IPS-18a (cell line): Measurements from ENCODE around the gene SVIP.
A peak's percentile ranks its signal among the peaks of the same experiment; 100 is the strongest.

Experiments
- H3K27ac ChIP-seq: one replicate; pipeline ENCODE4 v1.5.1; 2013; ENCODE audit warnings: low read length
- H3K27me3 ChIP-seq: one replicate; pipeline ENCODE4 v1.6.1; 2013; ENCODE audit warnings: mild to moderate bottlenecking, low read length; ENCODE audit not compliant: control insufficient read depth, insufficient read depth
- H3K36me3 ChIP-seq: one replicate; pipeline ENCODE4 v1.6.1; 2013; ENCODE audit warnings: low read depth, low read length; ENCODE audit not compliant: control insufficient read depth
- H3K4me1 ChIP-seq: one replicate; pipeline ENCODE4 v1.6.1; 2013; ENCODE audit warnings: low read depth, low read length; ENCODE audit not compliant: control insufficient read depth
- H3K4me3 ChIP-seq: one replicate; pipeline ENCODE4 v1.5.1; 2013; ENCODE audit warnings: low read length
- H3K9ac ChIP-seq: one replicate; pipeline ENCODE4 v1.6.1; 2013; ENCODE audit warnings: mild to moderate bottlenecking, low read length, moderate library complexity
- H3K9me3 ChIP-seq: one replicate; pipeline ENCODE4 v1.6.1; 2013; ENCODE audit warnings: low read depth, low read length; ENCODE audit not compliant: control insufficient read depth

SVIP gene

DNA sequence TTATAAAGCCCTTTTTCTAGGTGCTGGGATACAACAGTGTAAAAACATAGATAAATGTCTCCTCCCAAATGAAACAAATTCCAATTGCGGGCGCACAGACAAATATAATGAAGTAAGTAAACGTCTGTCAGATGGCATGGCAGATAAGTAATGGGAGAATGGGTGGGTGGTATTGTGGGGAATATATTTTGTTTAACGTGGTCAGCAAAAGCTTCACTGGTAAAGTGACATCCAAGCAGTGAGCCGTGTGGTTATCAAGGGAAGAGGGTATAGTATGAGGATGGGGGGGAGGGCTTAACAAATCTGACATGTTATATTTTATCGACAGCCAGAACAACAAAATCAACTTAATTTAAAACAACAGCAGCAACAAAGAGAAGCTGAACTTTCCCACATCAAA is 1.2 kb downstream of the SVIP start:
- H3K9me3 ChIP-seq: no peaks in the 10 kb centered on the region
- no peak overlapping the region for H3K9ac ChIP-seq
- H3K27ac ChIP-seq: no peak overlapping the region
- H3K36me3 ChIP-seq: no peaks in the 10 kb centered on the region
- H3K4me1 ChIP-seq: peaks cover 9% of the 10 kb centered on the region
- H3K27me3 ChIP-seq: peaks cover 14% of the 10 kb centered on the region
- peak overlapping the region; percentile 75 for H3K4me3 ChIP-seq

DNA sequence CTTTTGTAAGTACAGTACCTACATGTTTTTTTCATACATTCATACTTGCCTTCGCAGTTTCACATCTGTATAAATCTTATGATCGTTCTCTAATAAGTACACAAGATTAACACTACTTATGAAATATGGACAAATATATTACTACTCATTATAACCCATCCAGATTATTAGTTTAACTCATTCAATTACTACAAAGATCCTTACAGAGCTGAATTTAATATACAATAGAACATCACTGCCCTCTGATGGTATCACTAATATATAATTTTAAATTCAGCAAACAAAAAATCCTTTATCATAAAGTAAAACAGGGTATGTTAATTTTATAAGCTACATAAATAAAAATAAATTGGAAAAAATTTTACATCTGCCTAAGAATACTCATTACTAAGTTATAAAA is 7.4 kb downstream of the SVIP start:
- Histone ChIP-seq H3K27ac (no peak overlapping the region), H3K36me3 (no peaks in the 10 kb centered on the region), H3K9me3 (no peaks in the 10 kb centered on the region), H3K27me3 (no peaks in the 10 kb centered on the region), H3K9ac (no peak overlapping the region), H3K4me1 (no peaks in the 10 kb centered on the region), H3K4me3 (no peak overlapping the region)

DNA sequence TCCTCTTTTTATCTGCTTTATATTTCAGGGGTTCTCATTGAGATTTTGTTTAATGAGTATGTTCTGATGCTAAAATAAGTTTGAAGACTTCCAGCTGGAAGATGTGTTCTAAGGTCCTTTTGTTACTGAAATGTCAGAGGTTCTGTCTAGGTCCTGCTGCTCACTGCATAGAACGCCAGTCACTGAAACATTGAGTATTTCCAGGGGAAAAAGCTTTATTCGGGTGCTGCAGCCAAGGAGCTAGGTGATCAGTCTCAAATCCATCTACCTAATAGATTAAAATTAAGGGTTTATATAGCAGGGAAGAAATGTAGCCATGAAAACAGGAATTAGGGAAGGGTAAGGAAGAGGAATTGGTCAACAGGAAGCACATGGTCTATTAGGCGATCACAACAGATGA is 19.7 kb downstream of the SVIP start:
- no peaks in the 10 kb centered on the region for H3K27me3 ChIP-seq
- H3K9ac ChIP-seq: no peak overlapping the region
- no peaks in the 10 kb centered on the region for H3K9me3 ChIP-seq
- no peaks in the 10 kb centered on the region for H3K36me3 ChIP-seq
- H3K4me3 ChIP-seq: no peak overlapping the region
- H3K4me1 ChIP-seq: no peaks in the 10 kb centered on the region
- no peak overlapping the region for H3K27ac ChIP-seq

DNA sequence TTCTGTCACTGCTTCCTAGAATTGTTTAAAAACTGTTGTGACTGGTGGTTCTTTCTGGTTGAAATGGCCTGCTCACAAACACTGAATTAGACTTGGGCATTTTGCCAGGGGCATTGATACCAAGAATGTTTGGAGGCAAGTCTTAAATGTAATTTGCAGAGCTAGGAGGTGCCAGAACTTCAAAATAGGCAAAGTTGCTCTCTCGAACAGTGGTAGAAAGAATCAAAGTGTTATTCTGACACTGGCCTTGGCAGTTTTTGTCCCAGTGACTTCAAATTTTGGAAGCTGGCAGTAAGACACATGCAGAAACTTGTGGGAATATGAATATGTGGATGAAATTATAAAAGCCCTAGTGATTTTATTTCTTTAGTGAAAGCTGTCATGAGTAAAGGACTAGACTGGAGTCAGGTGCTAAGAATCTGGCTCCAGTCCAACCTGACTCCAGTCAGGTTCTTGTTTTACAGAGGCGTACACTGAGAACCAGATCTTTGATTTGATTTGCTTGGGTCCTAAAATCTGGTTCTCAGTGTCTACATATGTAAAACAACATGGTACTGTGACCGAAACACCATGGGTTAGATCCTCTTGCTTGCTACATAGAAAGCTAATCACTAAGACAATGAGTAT is 20.9 kb downstream of the SVIP start:
- H3K36me3 ChIP-seq: no peaks in the 10 kb centered on the region
- H3K27ac ChIP-seq: no peak overlapping the region
- H3K9me3 ChIP-seq: no peaks in the 10 kb centered on the region
- H3K9ac ChIP-seq: no peak overlapping the region
- H3K27me3 ChIP-seq: no peaks in the 10 kb centered on the region
- H3K4me3 ChIP-seq: no peak overlapping the region
- H3K4me1 ChIP-seq: no peaks in the 10 kb centered on the region

DNA sequence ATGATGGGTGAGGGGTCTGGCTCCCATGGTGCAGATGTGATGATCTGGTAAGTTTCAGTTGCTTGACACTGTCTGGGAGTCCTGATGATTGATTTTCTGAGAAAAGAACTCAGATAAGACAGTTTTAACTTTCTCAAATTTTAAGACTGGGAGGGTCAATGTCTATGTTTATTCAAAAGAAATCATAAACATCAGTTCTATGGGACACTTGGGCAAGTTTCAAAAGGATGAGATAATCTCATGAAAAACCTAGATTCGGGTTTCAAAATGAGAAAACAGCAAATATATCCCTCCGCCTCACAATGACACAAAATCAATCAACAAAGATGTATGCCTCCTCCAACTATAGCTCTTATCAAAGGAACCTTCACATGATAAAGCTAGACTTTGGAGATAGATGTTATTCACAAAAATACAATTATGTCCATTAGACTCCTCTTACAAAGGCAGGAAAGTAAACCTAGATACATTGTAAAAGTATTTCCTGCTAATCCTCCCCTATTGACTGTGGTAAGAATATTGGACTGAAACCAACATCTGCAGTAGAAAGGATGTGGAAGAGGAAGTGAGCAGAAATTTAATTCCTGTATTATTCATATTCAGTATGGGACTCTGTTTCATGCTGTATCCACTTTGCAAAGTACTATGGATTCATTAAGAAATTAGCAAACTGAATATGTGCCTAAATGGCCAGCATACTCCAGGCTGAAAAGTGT is 21.6 kb downstream of the SVIP start:
- Histone ChIP-seq H3K36me3 (no peaks in the 10 kb centered on the region), H3K27me3 (no peaks in the 10 kb centered on the region), H3K27ac (no peak overlapping the region), H3K4me3 (no peak overlapping the region), H3K9ac (no peak overlapping the region), H3K9me3 (no peaks in the 10 kb centered on the region), H3K4me1 (no peaks in the 10 kb centered on the region)

DNA sequence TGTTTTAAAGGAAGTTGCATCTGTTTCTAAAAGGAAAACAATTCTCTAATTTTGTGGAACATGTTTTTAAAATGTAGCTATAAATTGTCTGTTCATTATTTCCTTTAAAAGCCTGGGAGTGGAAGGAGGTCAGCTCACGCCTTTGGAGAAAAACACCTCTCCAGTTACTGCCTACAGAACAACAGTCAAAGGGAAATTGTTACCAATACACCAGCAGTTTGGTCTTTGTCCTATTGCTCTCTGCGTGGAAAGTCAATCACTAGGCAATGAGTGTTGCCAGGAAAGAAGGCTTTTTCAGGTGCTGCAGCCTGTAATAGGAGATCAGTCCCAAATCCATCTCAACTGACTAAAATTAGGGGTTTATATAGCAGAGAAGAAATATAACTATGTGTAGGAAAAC is 22.2 kb downstream of the SVIP start:
- Histone ChIP-seq H3K9me3 (no peaks in the 10 kb centered on the region), H3K27me3 (no peaks in the 10 kb centered on the region), H3K4me1 (no peaks in the 10 kb centered on the region), H3K27ac (no peak overlapping the region), H3K9ac (no peak overlapping the region), H3K4me3 (no peak overlapping the region), H3K36me3 (no peaks in the 10 kb centered on the region)

- no peaks in the 10 kb centered on the region for H3K9me3 ChIP-seq
Measured at GRCh38 chr11:22802861-22803260, 26.7 kb downstream of the SVIP start.

GRCh38 chr11:22800482-22800881 is 29.1 kb downstream of the SVIP start:
- no peak overlapping the region for H3K9ac ChIP-seq

More at GRCh38 chr11:22802861-22803260, 26.7 kb downstream of the SVIP start:
- H3K9ac ChIP-seq: no peak overlapping the region
- H3K4me3 ChIP-seq: no peak overlapping the region
- no peaks in the 10 kb centered on the region for H3K27me3 ChIP-seq
- no peaks in the 10 kb centered on the region for H3K4me1 ChIP-seq
- no peaks in the 10 kb centered on the region for H3K36me3 ChIP-seq
- no peak overlapping the region for H3K27ac ChIP-seq

GRCh38 chr11:22798901-22799300 is 30.7 kb downstream of the SVIP start:
- Histone ChIP-seq H3K9me3 (no peaks in the 10 kb centered on the region), H3K4me1 (no peaks in the 10 kb centered on the region), H3K36me3 (no peaks in the 10 kb centered on the region), H3K27me3 (no peaks in the 10 kb centered on the region), H3K27ac (no peak overlapping the region), H3K4me3 (no peak overlapping the region), H3K9ac (no peak overlapping the region)

More at GRCh38 chr11:22800482-22800881, 29.1 kb downstream of the SVIP start:
- Histone ChIP-seq H3K9me3 (no peaks in the 10 kb centered on the region), H3K27ac (no peak overlapping the region), H3K4me1 (no peaks in the 10 kb centered on the region), H3K27me3 (no peaks in the 10 kb centered on the region), H3K36me3 (no peaks in the 10 kb centered on the region), H3K4me3 (no peak overlapping the region)

- H3K4me1 ChIP-seq: no peaks in the 10 kb centered on the region
- no peak overlapping the region for H3K27ac ChIP-seq
- no peak overlapping the region for H3K9ac ChIP-seq
- no peaks in the 10 kb centered on the region for H3K36me3 ChIP-seq
- no peaks in the 10 kb centered on the region for H3K27me3 ChIP-seq
- no peak overlapping the region for H3K4me3 ChIP-seq
- H3K9me3 ChIP-seq: no peaks in the 10 kb centered on the region
Measured at GRCh38 chr11:22797047-22797446, 32.6 kb downstream of the SVIP start.

DNA sequence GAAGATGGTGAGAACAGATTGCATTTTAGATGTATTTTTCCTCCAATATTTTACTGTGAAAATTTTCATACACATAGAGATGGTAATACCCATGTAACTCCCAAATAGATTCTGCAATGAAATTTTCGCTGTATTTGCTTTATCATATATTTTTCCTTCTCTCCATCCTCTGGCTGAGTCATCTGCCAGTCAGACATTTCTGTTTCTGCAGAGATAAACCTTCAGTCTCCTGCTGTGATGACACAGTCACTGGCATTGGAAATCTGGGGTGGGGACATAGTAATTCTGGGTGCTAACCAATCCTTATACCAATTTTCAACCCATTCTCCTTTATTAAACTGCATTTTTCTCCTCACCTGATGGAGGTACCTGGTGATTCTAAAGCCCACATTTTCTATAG is 33.7 kb downstream of the SVIP start:
- Histone ChIP-seq H3K4me3 (no peak overlapping the region), H3K36me3 (no peaks in the 10 kb centered on the region), H3K27me3 (no peaks in the 10 kb centered on the region), H3K27ac (no peak overlapping the region), H3K9me3 (no peaks in the 10 kb centered on the region), H3K9ac (no peak overlapping the region), H3K4me1 (no peaks in the 10 kb centered on the region)

DNA sequence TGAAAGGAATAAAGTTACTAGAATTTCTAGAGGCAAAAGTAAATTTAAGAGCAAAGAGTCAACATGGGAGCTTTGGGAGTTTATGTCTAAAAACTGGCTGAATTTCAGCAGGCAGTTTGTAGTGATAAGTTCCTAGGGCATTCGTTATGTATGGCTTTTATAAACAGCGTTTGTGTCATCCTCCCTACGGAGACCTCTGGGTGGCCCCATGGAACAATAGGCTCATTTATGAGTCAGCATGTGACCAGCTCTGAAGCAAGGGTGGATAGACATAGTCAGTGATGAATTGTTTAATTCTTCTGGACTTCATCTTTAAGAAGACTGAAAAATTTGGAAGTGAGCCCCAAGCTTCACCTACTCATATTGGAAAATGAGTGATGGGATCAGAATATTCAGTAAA is 37.1 kb downstream of the SVIP start:
- no peak overlapping the region for H3K4me3 ChIP-seq
- H3K9me3 ChIP-seq: no peaks in the 10 kb centered on the region
- H3K27me3 ChIP-seq: no peaks in the 10 kb centered on the region
- no peaks in the 10 kb centered on the region for H3K4me1 ChIP-seq
- H3K36me3 ChIP-seq: no peaks in the 10 kb centered on the region
- H3K9ac ChIP-seq: no peak overlapping the region
- H3K27ac ChIP-seq: no peak overlapping the region
